Activated CD8-positive, alpha-beta T cell treated with anti-CD3 and anti-CD28 coated beads for 36 hours (primary cell): ENCODE results near the gene GOLIM4. TPM values are rescaled to one million over a fixed set of nuclear protein-coding genes. Genes with fewer than 3 reads are reported as not detected.

Source experiments
- ATAC-seq: fragments of 200-7000 bp; cut with Tn5 transposase; one replicate; pipeline ENCODE4 v1.10.0; 2021; ENCODE audit warnings: mild to moderate bottlenecking, moderate library complexity
- CTCF ChIA-PET: fragments of 350-600 bp; sonication (Branson Sonifier 250); formaldehyde crosslinking; loops from one replicate; lab custom pipeline; 2021; ENCODE audit warnings: antibody characterized with exemption; lab: Charles Lee
- POLR2A ChIA-PET: fragments of 350-600 bp; sonication (Branson Sonifier 250); formaldehyde crosslinking; loops from one replicate; lab custom pipeline; 2021; ENCODE audit warnings: antibody characterized with exemption; lab: Charles Lee
- DNase-seq: peaks from one replicate; pipeline ENCODE4 v3.0.0-alpha.2; 2020
- H3K27ac Mint-ChIP-seq: one replicate; pipeline ENCODE4 v1.8.0; 2021; ENCODE audit warnings: mild to moderate bottlenecking, mixed read lengths
- H3K27me3 Mint-ChIP-seq: one replicate; pipeline ENCODE4 v1.8.0; 2021; ENCODE audit warnings: mixed read lengths
- H3K36me3 Mint-ChIP-seq: one replicate; pipeline ENCODE4 v1.8.0; 2021; ENCODE audit warnings: low read depth, mixed read lengths
- H3K4me1 Mint-ChIP-seq: one replicate; pipeline ENCODE4 v1.8.0; 2021; ENCODE audit warnings: low read depth, mixed read lengths
- H3K4me3 Mint-ChIP-seq: one replicate; pipeline ENCODE4 v1.8.0; 2021; ENCODE audit warnings: mild to moderate bottlenecking, moderate library complexity, mixed read lengths
- H3K9me3 Mint-ChIP-seq: one replicate; pipeline ENCODE4 v1.8.0; 2021; ENCODE audit warnings: mixed read lengths
- intact Hi-C: fragments of 100-400 bp; cut with micrococcal nuclease; formaldehyde crosslinking; loops from one replicate; pipeline ENCODE4 v1.10.0; 2022
- total RNA-seq, 2 experiments: library from RNA; stranded (reverse); gene quantifications; one replicate each; pipeline ENCODE4 v1.2.3, GENCODE V29; 2021
- TF ChIP-seq, protein P1 (sequence below): fragments of 200-600 bp; IDR thresholded peaks from one replicate; pipeline ENCODE4 v1.8.0; 2022; ENCODE audit warnings: antibody characterized with exemption, mild to moderate bottlenecking

The GOLIM4 gene
- total RNA-seq, 2 experiments from 2014 or later, result 5.5 to 6.4 TPM

DNA sequence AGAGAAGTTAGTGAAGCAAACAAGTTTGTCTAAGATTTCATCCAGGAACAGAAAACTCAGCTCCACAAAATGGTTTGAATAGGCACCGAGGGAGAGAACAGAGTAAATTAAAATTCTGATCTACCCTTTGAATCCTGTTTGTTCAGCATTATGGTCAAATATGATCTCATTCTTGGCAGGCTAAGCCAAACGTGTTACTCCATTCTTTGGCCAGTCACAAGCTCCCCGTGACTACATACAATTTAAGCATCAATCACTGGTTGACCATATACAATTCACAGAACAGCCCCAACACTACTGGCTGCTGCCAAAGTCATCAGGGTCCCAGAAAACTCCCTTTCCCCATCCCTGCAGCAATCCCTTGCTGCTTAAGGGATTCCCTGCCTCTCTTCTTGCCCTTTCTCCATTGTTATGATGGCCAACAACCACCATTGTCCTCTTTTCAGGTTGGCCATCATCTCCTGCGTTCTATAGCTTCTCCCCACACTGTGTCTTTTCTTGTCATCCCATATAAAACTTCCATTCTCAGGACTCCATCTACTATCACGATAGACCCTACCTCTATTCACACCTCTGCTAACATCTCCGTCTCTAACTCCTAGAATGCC, 46.3 kb downstream of the GOLIM4 start:
- intact Hi-C loops, result loop anchor here (5.0 kb wide), 1 partner anchor 48 kb away; the partner anchor contains the start of gene GOLIM4
- H3K27me3 Mint-ChIP-seq, result no peaks in the 10 kb centered on the region
- ATAC-seq, result no peak

DNA sequence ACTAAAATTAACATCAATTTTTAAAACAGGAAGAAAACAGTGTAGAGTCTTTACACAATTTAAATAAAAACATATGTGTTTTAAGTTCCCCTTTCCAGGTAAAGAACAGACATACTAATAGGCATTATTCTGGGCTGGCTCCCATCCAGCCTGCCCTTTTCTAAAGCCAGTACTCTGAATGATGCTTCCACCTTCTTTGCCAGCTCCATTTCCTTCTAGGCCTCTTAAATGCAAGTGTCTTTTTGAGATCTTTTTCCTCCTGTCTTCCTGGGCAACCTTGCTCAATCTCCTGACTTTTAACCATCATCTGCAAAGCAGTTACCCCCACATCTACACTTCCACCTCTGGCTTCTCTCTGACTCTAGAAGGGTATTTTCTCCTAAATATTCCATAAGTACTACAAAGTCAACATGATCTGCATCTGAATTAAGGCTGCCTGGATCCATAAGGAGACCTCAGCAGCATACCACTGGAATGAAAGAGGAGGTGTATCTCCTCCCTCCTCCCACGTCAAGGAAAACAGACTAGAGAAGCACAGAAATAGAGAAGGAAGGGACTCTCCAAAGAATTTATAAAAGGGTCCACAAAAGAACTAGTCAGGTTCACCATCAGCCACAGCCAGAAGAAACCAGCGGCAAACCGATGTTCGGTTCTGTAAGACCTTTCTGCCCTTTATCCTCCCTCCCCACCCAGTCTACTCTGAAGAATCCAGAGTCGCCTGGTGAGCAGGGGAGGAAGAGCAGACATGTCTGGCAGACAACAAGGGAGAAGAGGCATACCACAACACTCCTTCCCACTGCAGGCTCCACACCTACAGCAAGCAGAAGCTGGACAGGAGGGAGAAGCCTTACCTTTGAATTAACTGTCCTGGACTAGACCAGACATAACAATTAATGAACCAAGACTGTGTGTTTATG, 47.1 kb downstream of the GOLIM4 start:
- Mint-ChIP-seq H3K4me1 (no peaks in the 10 kb centered on the region), H3K27ac (no peak overlapping the region), H3K4me3 (no peak overlapping the region), H3K36me3 (no peaks in the 10 kb centered on the region), H3K27me3 (no peaks in the 10 kb centered on the region), H3K9me3 (no peaks in the 10 kb centered on the region)
- POLR2A ChIA-PET, result no interaction called here
- CTCF ChIA-PET, result interaction anchor here (1.0 to 7.0 kb wide), 5 partner anchors 17 to 119 kb away, joined by 3 to 92 read pairs (median 3); no protein-coding TSS in a partner anchor
- DNase-seq (no peak), ATAC-seq (no peak)
- TF ChIP-seq, protein P1, sequence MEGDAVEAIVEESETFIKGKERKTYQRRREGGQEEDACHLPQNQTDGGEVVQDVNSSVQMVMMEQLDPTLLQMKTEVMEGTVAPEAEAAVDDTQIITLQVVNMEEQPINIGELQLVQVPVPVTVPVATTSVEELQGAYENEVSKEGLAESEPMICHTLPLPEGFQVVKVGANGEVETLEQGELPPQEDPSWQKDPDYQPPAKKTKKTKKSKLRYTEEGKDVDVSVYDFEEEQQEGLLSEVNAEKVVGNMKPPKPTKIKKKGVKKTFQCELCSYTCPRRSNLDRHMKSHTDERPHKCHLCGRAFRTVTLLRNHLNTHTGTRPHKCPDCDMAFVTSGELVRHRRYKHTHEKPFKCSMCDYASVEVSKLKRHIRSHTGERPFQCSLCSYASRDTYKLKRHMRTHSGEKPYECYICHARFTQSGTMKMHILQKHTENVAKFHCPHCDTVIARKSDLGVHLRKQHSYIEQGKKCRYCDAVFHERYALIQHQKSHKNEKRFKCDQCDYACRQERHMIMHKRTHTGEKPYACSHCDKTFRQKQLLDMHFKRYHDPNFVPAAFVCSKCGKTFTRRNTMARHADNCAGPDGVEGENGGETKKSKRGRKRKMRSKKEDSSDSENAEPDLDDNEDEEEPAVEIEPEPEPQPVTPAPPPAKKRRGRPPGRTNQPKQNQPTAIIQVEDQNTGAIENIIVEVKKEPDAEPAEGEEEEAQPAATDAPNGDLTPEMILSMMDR, result no peak
- intact Hi-C loops, result loop anchor here (5.0 kb wide), 1 partner anchor 49 kb away; the partner anchor contains the start of gene GOLIM4

More for the DNA sequence above, 46.3 kb downstream of the GOLIM4 start:
- ChIA-PET CTCF (interaction anchor here (7.0 kb wide), 1 partner anchor 118 kb away, joined by 92 read pairs; no protein-coding TSS in a partner anchor), POLR2A (no interaction called here)
- H3K27ac Mint-ChIP-seq, result no peak overlapping the region
- H3K36me3 Mint-ChIP-seq, result no peaks in the 10 kb centered on the region
- DNase-seq, result no peak
- H3K4me3 Mint-ChIP-seq, result no peak overlapping the region
- TF ChIP-seq, protein P1, result no peak
- H3K4me1 Mint-ChIP-seq, result no peaks in the 10 kb centered on the region
- H3K9me3 Mint-ChIP-seq, result no peaks in the 10 kb centered on the region

DNA sequence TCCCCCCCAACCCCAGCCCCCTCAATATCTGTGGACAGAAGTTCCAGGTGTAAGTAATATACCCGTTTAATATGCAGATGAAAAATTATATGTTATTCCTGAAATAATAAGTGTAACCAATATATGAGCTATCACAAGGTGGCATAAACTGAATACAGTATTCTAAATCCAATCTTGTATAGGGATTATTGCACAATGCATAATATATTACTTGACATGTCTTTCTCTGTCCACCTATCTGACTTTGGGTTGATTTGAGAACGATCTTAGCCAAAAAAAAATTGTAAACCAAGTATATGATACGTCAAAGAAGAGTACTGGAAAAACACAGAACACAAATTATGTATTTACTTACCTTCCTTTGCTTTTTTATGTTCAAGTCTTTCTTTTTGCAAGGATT, 47.8 kb downstream of the GOLIM4 start:
- no peaks in the 10 kb centered on the region for H3K4me1 Mint-ChIP-seq
- intact Hi-C loops, result loop anchor here (1.0 to 5.0 kb wide), 2 partner anchors 49 to 117 kb away; partner anchors contain the start of gene GOLIM4
- H3K4me3 Mint-ChIP-seq, result no peak overlapping the region
- ChIA-PET CTCF (interaction anchor here (0.7 to 7.0 kb wide), 10 partner anchors 10 to 150 kb away, joined by 3 to 92 read pairs (median 3); no protein-coding TSS in a partner anchor), POLR2A (no interaction called here)
- no peaks in the 10 kb centered on the region for H3K27me3 Mint-ChIP-seq
- no peak overlapping the region for H3K27ac Mint-ChIP-seq
- TF ChIP-seq, protein P1, result no peak
- DNase-seq (no peak), ATAC-seq (no peak)
- no peaks in the 10 kb centered on the region for H3K9me3 Mint-ChIP-seq
- no peaks in the 10 kb centered on the region for H3K36me3 Mint-ChIP-seq

DNA sequence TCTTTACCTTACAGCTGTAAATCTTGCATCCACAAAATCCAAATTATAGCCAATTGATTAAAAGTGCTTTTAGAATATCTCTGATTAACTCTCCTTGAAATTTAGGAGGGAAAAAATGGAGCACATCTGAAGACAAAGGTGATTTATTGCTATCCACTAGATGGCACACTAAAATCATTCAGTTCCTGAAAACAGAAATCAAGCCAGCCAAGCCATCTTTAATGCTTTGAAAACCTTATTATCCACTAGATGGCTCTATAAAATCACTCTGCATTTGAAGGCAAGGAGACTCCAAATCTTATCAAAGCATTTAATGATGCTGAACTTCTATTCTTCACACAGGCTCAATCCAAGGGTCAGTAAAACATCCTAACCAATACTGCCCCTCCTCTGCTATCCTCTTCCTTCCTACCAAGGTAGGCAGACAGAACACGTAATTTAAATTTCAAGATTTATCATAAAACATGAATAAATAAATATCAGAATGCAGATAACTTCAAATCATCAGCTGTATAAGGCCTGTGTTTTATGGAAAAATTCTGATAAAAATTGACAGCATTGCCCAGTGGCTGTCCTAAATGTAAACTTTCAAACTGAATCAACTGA, 48.4 kb downstream of the GOLIM4 start:
- no peak overlapping the region for H3K4me3 Mint-ChIP-seq
- ATAC-seq (peak; percentile 74), DNase-seq (no peak)
- CTCF ChIA-PET, result interaction anchor here (0.6 to 7.0 kb wide), 17 partner anchors 11 to 638 kb away, joined by 3 to 92 read pairs (median 3); no protein-coding TSS in a partner anchor
- H3K4me1 Mint-ChIP-seq, result no peaks in the 10 kb centered on the region
- intact Hi-C loops, result loop anchor here (1.0 to 5.0 kb wide), 2 partner anchors 50 to 118 kb away; partner anchors contain the start of gene GOLIM4
- H3K9me3 Mint-ChIP-seq, result no peaks in the 10 kb centered on the region
- no peaks in the 10 kb centered on the region for H3K27me3 Mint-ChIP-seq
- H3K36me3 Mint-ChIP-seq, result no peaks in the 10 kb centered on the region
- no peak overlapping the region for H3K27ac Mint-ChIP-seq
- TF ChIP-seq, protein P1, result peak; percentile 82
- POLR2A ChIA-PET, result no interaction called here
